ENCODE measurements around the gene NDRG2. TPM values are rescaled to one million over a fixed set of nuclear protein-coding genes. Genes with fewer than 3 reads are reported as not detected.

The NDRG2 gene
- total RNA-seq, 4 donors from 2014 or later: 111 to 563 (median 200) TPM

DNA sequence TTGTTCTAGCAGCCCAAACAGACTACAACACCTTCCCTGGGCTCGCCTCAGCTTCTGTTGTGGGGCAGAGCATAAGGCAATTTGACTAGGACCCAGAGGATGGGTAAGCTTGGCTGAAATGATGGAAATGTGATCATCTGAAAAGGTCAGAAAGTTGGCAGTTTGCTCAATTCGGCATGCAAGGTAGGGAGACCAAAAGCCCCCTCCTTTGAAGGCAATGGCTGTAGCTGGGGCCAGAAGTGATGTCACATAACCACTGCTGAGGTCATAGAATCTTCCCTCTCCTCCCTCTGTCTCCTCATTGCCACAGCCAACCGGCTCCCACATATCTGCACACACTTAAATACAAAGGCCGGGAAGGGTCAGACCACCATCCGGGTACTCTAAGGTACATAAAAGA, 5.1 kb upstream of the NDRG2 start, which contains the start of gene TPPP2:
TPPP2 (plus strand) TSS at position 301 of the 400 bp plus-strand sequence. CDS start 365 bp downstream, outside the sequence.
- intact Hi-C loops (cut with DNase I; ENCODE audit: low total_unique reads): no loop called here
- no peaks in the 10 kb centered on the region for H3K9me3 ChIP-seq
- DNase-seq: no peak

DNA sequence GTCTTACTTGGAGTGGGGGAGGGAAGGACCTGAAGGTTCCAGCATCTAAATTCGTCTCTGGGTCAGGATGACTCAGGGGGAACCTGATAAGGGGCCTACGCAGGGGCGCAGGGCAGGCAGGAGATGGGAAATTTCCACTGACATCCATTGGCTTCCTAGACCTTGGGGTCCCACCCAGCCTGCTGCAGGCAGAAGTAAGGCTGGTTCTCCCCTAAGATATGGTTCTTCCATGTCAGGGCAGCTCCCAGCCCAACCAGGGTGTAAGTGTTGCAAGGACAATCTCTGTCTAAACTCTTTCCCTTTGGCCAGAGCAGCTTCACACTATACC, 2.1 kb upstream of the NDRG2 start:
- no peaks in the 10 kb centered on the region for H3K9me3 ChIP-seq
- peak; percentile 75 for DNase-seq
- no peaks in the 10 kb centered on the region for H3K36me3 ChIP-seq
- TF ChIP-seq CTCF (IDR thresholded peaks at IDR 0.05): no peak
- no peak for TF ChIP-seq POLR2A (IDR thresholded peaks at IDR 0.05)
- no peaks in the 10 kb centered on the region for H3K27me3 ChIP-seq
- peak overlapping the region; percentile 99 for H3K27ac ChIP-seq
- H3K4me1 ChIP-seq: peaks cover 5 to 12% of the 10 kb centered on the region in 2 donors
- H3K4me3 ChIP-seq: no peak overlapping the region
- intact Hi-C loops (cut with DNase I; ENCODE audit: low total_unique reads): no loop called here

More for the DNA sequence above, 5.1 kb upstream of the NDRG2 start, which contains the start of gene TPPP2:
- TF ChIP-seq CTCF (IDR thresholded peaks at IDR 0.05) (no peak), POLR2A (IDR thresholded peaks at IDR 0.05) (no peak)
- peaks cover 5 to 12% of the 10 kb centered on the region in 2 donors for H3K4me1 ChIP-seq
- no peaks in the 10 kb centered on the region for H3K27me3 ChIP-seq
- H3K36me3 ChIP-seq: no peaks in the 10 kb centered on the region
- peak within 1 kb of the TSS in 1 of 2 donors; percentile 49 for H3K27ac ChIP-seq
- no peak within 1 kb of the TSS for H3K4me3 ChIP-seq

DNA sequence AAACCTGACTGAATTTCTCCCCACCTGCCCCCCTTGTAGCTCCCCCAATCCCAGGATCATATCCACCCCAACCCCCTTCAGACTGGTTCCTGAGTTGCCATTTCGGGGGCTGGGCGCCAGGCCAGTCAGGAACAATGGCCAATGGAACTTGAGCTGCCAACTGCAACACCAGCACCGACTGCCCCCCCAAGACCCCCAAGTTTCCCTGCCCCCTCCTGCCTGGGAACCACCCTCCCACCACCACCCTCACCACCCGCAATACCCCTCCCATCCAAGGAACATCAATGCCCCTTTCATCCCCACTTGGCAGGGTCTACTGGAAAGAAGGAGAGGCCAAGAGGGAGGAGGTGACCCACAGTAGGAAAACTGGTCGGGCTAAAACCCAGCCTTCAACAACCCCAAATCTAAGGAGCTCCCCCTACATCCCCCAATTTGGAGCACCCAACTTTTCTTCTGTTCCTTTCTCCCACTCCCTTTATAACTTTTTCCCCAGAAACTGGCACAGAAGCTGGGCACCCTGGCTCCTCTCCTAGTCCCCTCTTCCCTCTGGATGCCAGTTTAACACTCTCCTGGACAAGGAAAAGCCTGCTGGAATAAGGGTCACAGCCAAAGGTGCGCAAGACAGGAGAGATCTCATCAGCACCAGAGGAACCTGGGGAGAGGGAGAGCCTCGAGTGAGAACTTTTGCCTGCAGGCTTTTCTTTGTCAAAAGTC, 1.6 kb upstream of the NDRG2 start:
- Histone ChIP-seq H3K27ac (peak overlapping the region; percentile 99), H3K36me3 (no peaks in the 10 kb centered on the region), H3K4me3 (peak overlapping the region; percentile 84 to 96), H3K27me3 (no peaks in the 10 kb centered on the region), H3K4me1 (peaks cover 5 to 12% of the 10 kb centered on the region in 2 donors), H3K9me3 (no peaks in the 10 kb centered on the region)
- TF ChIP-seq CTCF (IDR thresholded peaks at IDR 0.05) (no peak), POLR2A (IDR thresholded peaks at IDR 0.05) (no peak)
- intact Hi-C loops (cut with DNase I; ENCODE audit: low total_unique reads): no loop called here
- peak in 1 of 2 donors; percentile 39 for DNase-seq

DNA sequence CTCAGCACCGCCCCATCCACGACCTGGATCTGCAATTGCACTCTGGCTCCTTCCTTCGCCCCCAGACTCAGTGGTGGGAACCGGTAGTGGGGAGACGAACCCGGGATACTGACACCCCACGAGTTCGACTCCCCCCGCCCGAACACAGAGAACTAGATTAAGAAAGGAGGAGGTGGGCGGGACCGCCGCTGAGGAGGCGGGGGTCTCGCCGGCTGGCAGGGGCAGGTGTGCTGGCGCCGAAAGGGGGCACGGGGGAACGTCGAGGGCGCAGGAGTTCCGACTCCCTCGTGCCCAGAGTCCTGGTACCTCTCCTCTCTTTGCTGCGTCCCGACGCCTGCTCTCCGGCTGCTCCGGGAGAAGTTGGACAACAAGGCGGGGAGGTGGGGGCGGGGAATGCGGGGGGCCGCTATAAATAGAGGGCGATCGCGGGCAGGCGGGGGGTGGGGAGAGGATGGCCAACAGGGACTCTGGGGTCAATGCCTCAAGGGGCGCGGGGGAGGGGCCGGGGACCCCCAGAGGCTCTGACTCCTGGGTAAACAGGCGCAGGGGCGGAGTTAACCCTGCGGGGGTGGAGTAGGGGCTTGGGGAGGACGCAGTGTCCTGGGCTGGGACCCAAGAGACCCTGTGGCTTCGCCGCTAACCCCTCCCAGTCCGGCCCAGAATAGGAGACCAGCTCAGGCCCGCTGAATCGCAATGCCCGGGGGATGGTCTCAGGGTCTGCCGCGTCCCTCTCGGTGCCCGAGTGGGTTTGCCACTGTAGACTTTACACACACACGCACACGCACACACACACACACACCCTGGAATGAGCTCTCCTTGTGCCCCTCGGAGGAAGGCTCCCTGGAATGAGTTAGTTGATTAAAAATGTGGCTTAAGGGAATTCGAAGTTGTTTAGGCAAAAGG, 761 bp upstream of the NDRG2 start:
- Histone ChIP-seq H3K9me3 (no peaks in the 10 kb centered on the region), H3K36me3 (no peaks in the 10 kb centered on the region), H3K27ac (peak overlapping the region; percentile 99), H3K4me3 (peak overlapping the region; percentile 84 to 96), H3K4me1 (peaks cover 5 to 12% of the 10 kb centered on the region in 2 donors), H3K27me3 (no peaks in the 10 kb centered on the region)
- peak in 1 of 2 donors; percentile 3 for TF ChIP-seq POLR2A (IDR thresholded peaks at IDR 0.05)
- TF ChIP-seq CTCF (IDR thresholded peaks at IDR 0.05): no peak
- DNase-seq: peak; percentile 94 to 95
- intact Hi-C loops (cut with DNase I; ENCODE audit: low total_unique reads): no loop called here
